ENCODE results near the gene SRCAP.
A peak's percentile ranks its signal among the peaks of the same experiment; 100 is the strongest.

SRCAP gene

DNA sequence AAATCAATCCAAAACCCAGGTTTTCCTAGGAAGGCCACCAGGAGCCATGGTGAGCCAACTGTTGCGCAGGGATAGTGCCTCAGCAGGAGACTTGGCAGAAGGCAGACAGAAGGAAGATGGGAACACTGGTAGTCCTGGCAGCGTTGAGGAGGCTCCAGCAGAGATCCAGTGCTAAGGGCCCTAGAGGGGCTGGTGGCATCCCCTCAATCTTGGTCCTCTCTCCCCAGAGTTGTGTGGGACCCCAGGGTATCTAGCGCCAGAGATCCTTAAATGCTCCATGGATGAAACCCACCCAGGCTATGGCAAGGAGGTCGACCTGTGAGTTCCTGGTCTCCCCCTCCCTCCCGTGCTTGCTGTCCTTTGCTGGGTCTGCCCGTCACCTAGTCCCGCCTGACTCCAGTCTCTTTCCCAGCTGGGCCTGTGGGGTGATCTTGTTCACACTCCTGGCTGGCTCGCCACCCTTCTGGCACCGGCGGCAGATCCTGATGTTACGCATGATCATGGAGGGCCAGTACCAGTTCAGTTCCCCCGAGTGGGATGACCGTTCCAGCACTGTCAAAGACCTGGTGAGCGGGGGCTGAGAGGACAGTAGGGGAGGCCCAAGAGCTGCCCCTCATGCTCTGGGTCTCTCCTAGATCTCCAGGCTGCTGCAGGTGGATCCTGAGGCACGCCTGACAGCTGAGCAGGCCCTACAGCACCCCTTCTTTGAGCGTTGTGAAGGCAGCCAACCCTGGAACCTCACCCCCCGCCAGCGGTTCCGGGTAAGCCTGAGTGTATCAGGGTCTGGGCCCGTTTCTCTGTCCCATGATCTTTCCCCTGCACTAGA, 57.2 kb downstream of the SRCAP start:
- no peaks in the 10 kb centered on the region for H4K20me1 ChIP-seq
- no peak overlapping the region for H3K27ac ChIP-seq
- no peak overlapping the region for H3K4me2 ChIP-seq
- H3K9me3 ChIP-seq: no peaks in the 10 kb centered on the region
- no peak overlapping the region for H3K9ac ChIP-seq
- no peak for TF ChIP-seq Cebpa-rat (IDR thresholded peaks at IDR 0.05)
- no peaks in the 10 kb centered on the region for H3K27me3 ChIP-seq
- no peak overlapping the region for H3K4me3 ChIP-seq
- H3K4me1 ChIP-seq: peaks cover 29% of the 10 kb centered on the region
- peaks cover 82% of the 10 kb centered on the region for H3K36me3 ChIP-seq

- H4K20me1 ChIP-seq: no peaks in the 10 kb centered on the region
- H3K4me3 ChIP-seq: no peak overlapping the region
- no peaks in the 10 kb centered on the region for H3K9me3 ChIP-seq
- H3K27me3 ChIP-seq: no peaks in the 10 kb centered on the region
- H3K4me1 ChIP-seq: peaks cover 31% of the 10 kb centered on the region
- no peak overlapping the region for H3K27ac ChIP-seq
- no peak overlapping the region for H3K4me2 ChIP-seq
- peaks cover 76% of the 10 kb centered on the region for H3K36me3 ChIP-seq
- no peak overlapping the region for H3K9ac ChIP-seq
- TF ChIP-seq Cebpa-rat (IDR thresholded peaks at IDR 0.05): no peak
These were observed 57.8 kb downstream of the SRCAP start for GRCh38 chr16:30756781-30757100.

DNA sequence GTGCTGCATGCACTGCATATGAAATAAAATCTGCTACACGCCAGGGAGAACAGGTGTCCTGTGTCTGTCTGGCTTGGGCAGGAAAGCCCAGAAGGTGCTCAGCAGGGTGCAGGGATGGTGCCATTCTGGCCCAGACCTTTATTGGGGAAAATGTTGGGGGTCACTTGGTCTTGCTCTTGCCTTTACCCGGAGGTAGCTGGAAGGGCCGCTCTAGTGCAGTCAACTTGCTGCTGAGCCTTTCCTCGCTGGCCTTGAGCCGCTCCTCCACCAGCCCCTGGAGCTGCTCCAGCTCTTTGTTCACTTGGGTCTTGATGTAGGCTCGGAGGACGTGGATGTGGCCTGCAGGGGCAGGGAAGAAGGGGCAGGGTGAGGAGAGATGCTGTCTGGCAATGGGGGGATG, 58.3 kb downstream of the SRCAP start:
- H3K4me2 ChIP-seq: no peak overlapping the region
- no peak overlapping the region for H3K27ac ChIP-seq
- H4K20me1 ChIP-seq: no peaks in the 10 kb centered on the region
- peaks cover 31% of the 10 kb centered on the region for H3K4me1 ChIP-seq
- TF ChIP-seq Cebpa-rat (IDR thresholded peaks at IDR 0.05): no peak
- no peaks in the 10 kb centered on the region for H3K9me3 ChIP-seq
- no peak overlapping the region for H3K4me3 ChIP-seq
- peaks cover 70% of the 10 kb centered on the region for H3K36me3 ChIP-seq
- no peak overlapping the region for H3K9ac ChIP-seq
- H3K27me3 ChIP-seq: no peaks in the 10 kb centered on the region

GRCh38 chr16:30758988-30759491, 60.1 kb downstream of the SRCAP start:
- Histone ChIP-seq H3K9me3 (no peaks in the 10 kb centered on the region), H3K36me3 (peaks cover 65% of the 10 kb centered on the region), H3K4me2 (peak overlapping the region; percentile 51), H4K20me1 (peaks cover 17% of the 10 kb centered on the region), H3K9ac (peak overlapping the region; percentile 42), H3K27ac (peak overlapping the region; percentile 63), H3K4me3 (no peak overlapping the region), H3K4me1 (peaks cover 46% of the 10 kb centered on the region), H3K27me3 (no peaks in the 10 kb centered on the region)
- no peak for TF ChIP-seq Cebpa-rat (IDR thresholded peaks at IDR 0.05)

DNA sequence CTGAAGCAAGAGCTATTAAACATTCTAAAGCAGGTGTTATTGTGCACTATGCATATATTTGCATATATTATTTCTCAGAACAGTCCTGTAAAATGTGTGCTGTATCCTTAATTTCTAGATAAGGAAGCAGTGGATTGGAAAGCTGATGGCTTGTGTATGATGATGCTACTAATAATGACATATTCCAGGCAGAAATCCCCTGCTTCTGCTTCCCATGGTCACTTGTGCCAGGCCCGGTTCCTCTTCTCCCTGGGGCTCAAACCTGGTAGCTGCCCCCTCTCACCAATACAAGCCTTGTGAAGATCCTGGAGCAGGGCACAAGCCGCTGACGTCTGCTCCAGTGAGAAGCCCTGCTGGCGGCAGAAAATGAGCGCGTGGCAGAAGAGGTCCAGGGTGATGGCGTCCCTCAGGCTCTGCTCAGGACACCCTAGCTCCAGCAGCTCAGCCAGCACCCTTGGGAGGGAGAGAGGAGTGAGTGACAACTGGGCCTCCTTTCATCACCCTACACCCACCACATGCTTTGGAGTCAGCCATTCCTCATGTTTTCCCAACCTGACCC, 61.1 kb downstream of the SRCAP start:
- Histone ChIP-seq H3K36me3 (peaks cover 65% of the 10 kb centered on the region), H3K9ac (no peak overlapping the region), H3K4me1 (peaks cover 50% of the 10 kb centered on the region), H3K27ac (no peak overlapping the region), H3K4me3 (no peak overlapping the region), H3K4me2 (peak overlapping the region; percentile 94; the same call in 1 of the 2 replicates), H3K9me3 (no peaks in the 10 kb centered on the region), H3K27me3 (no peaks in the 10 kb centered on the region), H4K20me1 (peaks cover 27% of the 10 kb centered on the region)
- no peak for TF ChIP-seq Cebpa-rat (IDR thresholded peaks at IDR 0.05)

DNA sequence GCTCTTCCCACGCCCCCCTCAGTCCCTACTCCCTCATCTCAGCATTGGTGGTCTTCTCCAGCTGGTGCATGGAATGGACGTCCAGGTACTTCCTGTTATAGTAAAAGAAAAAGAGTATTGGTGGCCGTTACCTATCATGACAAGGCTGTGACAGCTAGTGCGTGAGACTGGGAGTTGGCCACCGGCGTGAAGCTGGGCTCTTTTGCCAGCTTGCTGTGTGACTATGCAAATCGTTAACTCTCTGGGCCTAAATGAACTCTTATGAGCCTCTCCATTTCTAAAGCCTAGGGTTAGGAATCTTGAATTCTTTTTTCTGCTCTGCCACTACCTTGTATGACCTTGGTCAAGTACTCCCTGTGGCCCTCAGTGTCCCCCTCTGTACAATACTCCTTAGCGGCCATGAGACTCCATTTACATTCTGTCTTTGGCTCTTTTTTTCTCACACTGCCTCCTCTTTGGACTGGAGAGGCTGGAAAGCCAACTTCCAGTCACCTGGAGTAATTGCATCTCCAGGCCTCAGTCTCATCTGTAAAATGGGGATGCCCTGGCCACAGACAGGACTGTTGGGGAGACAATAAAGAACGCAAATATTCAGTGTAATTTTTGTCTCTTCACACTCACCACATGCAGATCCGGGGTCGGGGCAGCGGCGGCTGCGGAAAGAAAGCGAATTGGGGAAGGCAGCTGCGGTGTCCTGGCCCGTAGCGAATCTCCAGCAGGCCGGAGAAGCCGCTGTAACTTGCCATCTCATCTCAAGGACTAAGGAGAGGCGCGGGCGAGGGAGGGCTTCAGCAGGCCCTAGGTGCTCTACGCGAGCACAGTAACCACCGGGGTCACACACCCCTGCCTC, 61.8 kb downstream of the SRCAP start:
- TF ChIP-seq Cebpa-rat (IDR thresholded peaks at IDR 0.05): no peak
- Histone ChIP-seq H3K9me3 (no peaks in the 10 kb centered on the region), H3K4me2 (peak overlapping the region; percentile 94), H3K4me1 (peaks cover 50% of the 10 kb centered on the region), H3K9ac (peak overlapping the region; percentile 86), H3K36me3 (peaks cover 66% of the 10 kb centered on the region), H4K20me1 (peaks cover 35% of the 10 kb centered on the region), H3K27ac (peak overlapping the region; percentile 46; the same call in 1 of the 2 replicates), H3K27me3 (no peaks in the 10 kb centered on the region), H3K4me3 (peak overlapping the region; percentile 88)

- TF ChIP-seq Cebpa-rat (IDR thresholded peaks at IDR 0.05): no peak
- peak overlapping the region; percentile 94 for H3K4me2 ChIP-seq
- peak overlapping the region; percentile 88 for H3K4me3 ChIP-seq
- peaks cover 41% of the 10 kb centered on the region for H4K20me1 ChIP-seq
- peak overlapping the region; percentile 86 for H3K9ac ChIP-seq
- H3K27me3 ChIP-seq: no peaks in the 10 kb centered on the region
- no peaks in the 10 kb centered on the region for H3K9me3 ChIP-seq
- peaks cover 50% of the 10 kb centered on the region for H3K4me1 ChIP-seq
- peaks cover 66% of the 10 kb centered on the region for H3K36me3 ChIP-seq
- peak overlapping the region; percentile 46; the same call in 1 of the 2 replicates for H3K27ac ChIP-seq
These were observed 62.5 kb downstream of the SRCAP start for GRCh38 chr16:30761427-30761927.

GRCh38 chr16:30761928-30762902, 63.2 kb downstream of the SRCAP start, which contains the start of the genes CFAP119 and RNF40:
TSS of gene CFAP119 (minus strand) at chr16:30762062. CDS start at chr16:30761748, 314 bp downstream.
TSS of gene RNF40 (plus strand) at chr16:30762322. CDS start at chr16:30762546, 224 bp downstream.
- no peaks in the 10 kb centered on the region for H3K9me3 ChIP-seq
- peak within 1 kb of the TSS; percentile 94 for H3K4me2 ChIP-seq
- peaks cover 66% of the 10 kb centered on the region for H3K36me3 ChIP-seq
- H3K4me3 ChIP-seq: peak within 1 kb of the TSS; percentile 88
- peak within 1 kb of the TSS; percentile 84 for H3K27ac ChIP-seq
- H4K20me1 ChIP-seq: peaks cover 49% of the 10 kb centered on the region
- H3K27me3 ChIP-seq: no peaks in the 10 kb centered on the region
- H3K4me1 ChIP-seq: peaks cover 50% of the 10 kb centered on the region
- peak within 1 kb of the TSS; percentile 86 for H3K9ac ChIP-seq
- TF ChIP-seq Cebpa-rat (IDR thresholded peaks at IDR 0.05): peak; percentile 78

Data from BLaER1 (cell line).